ENCODE results near the gene ST6GALNAC5. TPM values are rescaled to one million over a fixed set of nuclear protein-coding genes. Genes with fewer than 3 reads are reported as not detected.
A peak's percentile ranks its signal among the peaks of the same experiment; 100 is the strongest.

Gene ST6GALNAC5
- total and polyA plus RNA-seq, 5 experiments from 2014 or later, result 0.09 TPM; not detected in 4

GRCh38 chr1:77048615-77049005 is 181.3 kb downstream of the ST6GALNAC5 start:
- Mint-ChIP-seq H3K27me3 (peaks cover 0 to 2% (median 0%) of the 10 kb centered on the region in 5 donors), H3K36me3 (no peaks in the 10 kb centered on the region), H3K4me1 (peaks cover 16 to 28% (median 19%) of the 10 kb centered on the region in 4 donors), H3K27ac (no peak overlapping the region), H3K9me3 (no peaks in the 10 kb centered on the region), H3K4me3 (peak overlapping the region in 2 of 10 donors; percentile 61 to 69)
- ATAC-seq, result no peak
- POLR2A ChIA-PET, result no interaction called here
- DNase-seq, result no peak

GRCh38 chr1:77051425-77051824 is 184.1 kb downstream of the ST6GALNAC5 start:
- POLR2A ChIA-PET, result no interaction called here
- no peak overlapping the region for H3K27ac Mint-ChIP-seq
- DNase-seq (no peak), ATAC-seq (no peak)
- no peak overlapping the region for H3K4me3 Mint-ChIP-seq
- peaks cover 0 to 2% (median 0%) of the 10 kb centered on the region in 5 donors for H3K27me3 Mint-ChIP-seq
- peaks cover 9 to 20% (median 18%) of the 10 kb centered on the region in 4 donors for H3K4me1 Mint-ChIP-seq
- H3K9me3 Mint-ChIP-seq, result no peaks in the 10 kb centered on the region
- H3K36me3 Mint-ChIP-seq, result no peaks in the 10 kb centered on the region

- H3K9me3 Mint-ChIP-seq, result no peaks in the 10 kb centered on the region
- no peak for ATAC-seq
Measured at GRCh38 chr1:77056525-77056924, 189.2 kb downstream of the ST6GALNAC5 start.

GRCh38 chr1:77057994-77058585 is 190.8 kb downstream of the ST6GALNAC5 start:
- ATAC-seq (no peak), DNase-seq (no peak)
- Mint-ChIP-seq H3K36me3 (no peaks in the 10 kb centered on the region), H3K9me3 (no peaks in the 10 kb centered on the region), H3K27me3 (peaks cover 0 to 19% (median 5%) of the 10 kb centered on the region in 5 donors), H3K27ac (no peak overlapping the region), H3K4me1 (no peaks in the 10 kb centered on the region), H3K4me3 (no peak overlapping the region)
- POLR2A ChIA-PET, result no interaction called here

More at GRCh38 chr1:77056525-77056924, 189.2 kb downstream of the ST6GALNAC5 start:
- no peak for DNase-seq
- no peak overlapping the region for H3K4me3 Mint-ChIP-seq
- H3K27me3 Mint-ChIP-seq, result peaks cover 0 to 19% (median 5%) of the 10 kb centered on the region in 5 donors
- no peaks in the 10 kb centered on the region for H3K36me3 Mint-ChIP-seq
- POLR2A ChIA-PET, result no interaction called here
- H3K4me1 Mint-ChIP-seq, result no peaks in the 10 kb centered on the region
- no peak overlapping the region for H3K27ac Mint-ChIP-seq

GRCh38 chr1:77060000-77060399 is 192.7 kb downstream of the ST6GALNAC5 start:
- Mint-ChIP-seq H3K36me3 (no peaks in the 10 kb centered on the region), H3K27ac (no peak overlapping the region), H3K4me1 (peaks cover 0 to 2% (median 0%) of the 10 kb centered on the region in 4 donors), H3K27me3 (peaks cover 2 to 19% (median 7%) of the 10 kb centered on the region in 5 donors), H3K4me3 (no peak overlapping the region), H3K9me3 (no peaks in the 10 kb centered on the region)
- DNase-seq (no peak), ATAC-seq (no peak)
- POLR2A ChIA-PET, result no interaction called here

- Mint-ChIP-seq H3K9me3 (no peaks in the 10 kb centered on the region), H3K27me3 (peaks cover 2 to 19% (median 7%) of the 10 kb centered on the region in 5 donors), H3K4me3 (no peak overlapping the region), H3K4me1 (peaks cover 0 to 2% (median 0%) of the 10 kb centered on the region in 4 donors), H3K27ac (no peak overlapping the region), H3K36me3 (no peaks in the 10 kb centered on the region)
- DNase-seq (no peak), ATAC-seq (no peak)
- POLR2A ChIA-PET, result no interaction called here
Measured at GRCh38 chr1:77061162-77061561, 193.9 kb downstream of the ST6GALNAC5 start.

GRCh38 chr1:77063118-77063517 is 195.8 kb downstream of the ST6GALNAC5 start:
- H3K9me3 Mint-ChIP-seq, result peaks cover 0 to 5% (median 0%) of the 10 kb centered on the region in 9 donors
- H3K27me3 Mint-ChIP-seq, result peaks cover 2 to 14% (median 6%) of the 10 kb centered on the region in 5 donors
- DNase-seq, result no peak
- no peaks in the 10 kb centered on the region for H3K36me3 Mint-ChIP-seq
- no peak for ATAC-seq
- POLR2A ChIA-PET, result no interaction called here
- H3K27ac Mint-ChIP-seq, result no peak overlapping the region
- no peak overlapping the region for H3K4me3 Mint-ChIP-seq
- H3K4me1 Mint-ChIP-seq, result peaks cover 0 to 2% (median 0%) of the 10 kb centered on the region in 4 donors

- Mint-ChIP-seq H3K27me3 (peaks cover 2 to 11% (median 6%) of the 10 kb centered on the region in 5 donors), H3K27ac (no peak overlapping the region), H3K4me3 (no peak overlapping the region), H3K36me3 (no peaks in the 10 kb centered on the region), H3K4me1 (peaks cover 0 to 2% (median 0%) of the 10 kb centered on the region in 4 donors), H3K9me3 (peaks cover 0 to 5% (median 0%) of the 10 kb centered on the region in 9 donors)
- ATAC-seq (no peak), DNase-seq (no peak)
- POLR2A ChIA-PET, result no interaction called here
Measured at GRCh38 chr1:77064246-77064645, 197.0 kb downstream of the ST6GALNAC5 start.

GRCh38 chr1:77065693-77066342 is 198.5 kb downstream of the ST6GALNAC5 start:
- no peak for ATAC-seq
- Mint-ChIP-seq H3K27me3 (peaks cover 0 to 7% (median 2%) of the 10 kb centered on the region in 5 donors), H3K36me3 (no peaks in the 10 kb centered on the region), H3K4me3 (no peak overlapping the region), H3K9me3 (peaks cover 0 to 5% (median 0%) of the 10 kb centered on the region in 9 donors), H3K4me1 (peaks cover 0 to 2% (median 0%) of the 10 kb centered on the region in 4 donors), H3K27ac (no peak overlapping the region)
- POLR2A ChIA-PET, result no interaction called here
- DNase-seq, result no peak

GRCh38 chr1:77068013-77068412 is 200.7 kb downstream of the ST6GALNAC5 start:
- Mint-ChIP-seq H3K36me3 (no peaks in the 10 kb centered on the region), H3K27me3 (peaks cover 0 to 8% (median 2%) of the 10 kb centered on the region in 5 donors), H3K4me3 (no peak overlapping the region), H3K4me1 (peaks cover 0 to 2% (median 0%) of the 10 kb centered on the region in 4 donors), H3K27ac (no peak overlapping the region), H3K9me3 (peaks cover 0 to 5% (median 0%) of the 10 kb centered on the region in 9 donors)
- POLR2A ChIA-PET, result no interaction called here
- no peak for ATAC-seq
- no peak for DNase-seq

GRCh38 chr1:77076759-77077158 is 209.5 kb downstream of the ST6GALNAC5 start:
- POLR2A ChIA-PET, result no interaction called here
- no peaks in the 10 kb centered on the region for H3K36me3 Mint-ChIP-seq
- ATAC-seq, result no peak
- no peaks in the 10 kb centered on the region for H3K4me1 Mint-ChIP-seq
- H3K27me3 Mint-ChIP-seq, result peaks cover 0 to 18% (median 9%) of the 10 kb centered on the region in 5 donors
- no peak overlapping the region for H3K27ac Mint-ChIP-seq
- no peak overlapping the region for H3K4me3 Mint-ChIP-seq
- no peak for DNase-seq
- no peaks in the 10 kb centered on the region for H3K9me3 Mint-ChIP-seq

- ATAC-seq, result no peak
- POLR2A ChIA-PET, result no interaction called here
- peaks cover 2 to 6% (median 6%) of the 10 kb centered on the region in 3 donors for H3K36me3 Mint-ChIP-seq
- H3K27me3 Mint-ChIP-seq, result peaks cover 0 to 9% (median 2%) of the 10 kb centered on the region in 5 donors
- H3K4me1 Mint-ChIP-seq, result no peaks in the 10 kb centered on the region
- no peaks in the 10 kb centered on the region for H3K9me3 Mint-ChIP-seq
- H3K4me3 Mint-ChIP-seq, result no peak overlapping the region
- H3K27ac Mint-ChIP-seq, result no peak overlapping the region
- DNase-seq, result no peak
Measured at GRCh38 chr1:77081834-77082233, 214.6 kb downstream of the ST6GALNAC5 start.

- Mint-ChIP-seq H3K9me3 (no peaks in the 10 kb centered on the region), H3K4me3 (no peak overlapping the region), H3K27me3 (peaks cover 0 to 9% (median 2%) of the 10 kb centered on the region in 5 donors), H3K36me3 (peaks cover 6 to 10% (median 7%) of the 10 kb centered on the region in 3 donors), H3K27ac (no peak overlapping the region), H3K4me1 (no peaks in the 10 kb centered on the region)
- ATAC-seq (no peak), DNase-seq (no peak)
- POLR2A ChIA-PET, result no interaction called here
Measured at GRCh38 chr1:77084457-77084856, 217.2 kb downstream of the ST6GALNAC5 start.

Data from naive thymus-derived CD8-positive, alpha-beta T cell (primary cell).